GM19035 (cell line): ENCODE results near the gene C2orf74.
"Not testable (repeated sequence)": the region's sequence is repeated elsewhere in the genome, so short reads cannot be mapped to it uniquely, and the experiment has no call there.

Source experiments
- ATAC-seq: cut with Tn5 transposase; IDR thresholded peaks from one replicate; pipeline ENCODE4 v1.9.1; 2021; ENCODE audit not compliant: unreplicated experiment

Gene C2orf74

GRCh38 chr2:61172671-61173070, 10.7 kb downstream of the C2orf74 start:
- no peak for ATAC-seq

- ATAC-seq: no peak
Observed at GRCh38 chr2:61173116-61173515, 11.1 kb downstream of the C2orf74 start.

GRCh38 chr2:61175036-61175435, 13.0 kb downstream of the C2orf74 start:
- no peak for ATAC-seq

GRCh38 chr2:61176755-61177726, 15.1 kb downstream of the C2orf74 start:
- peak; percentile 77 for ATAC-seq

GRCh38 chr2:61177727-61178549, 15.9 kb downstream of the C2orf74 start:
- ATAC-seq: peak; percentile 30

GRCh38 chr2:61178603-61179545, 16.9 kb downstream of the C2orf74 start:
- ATAC-seq: no peak

- no peak for ATAC-seq
Observed at GRCh38 chr2:61179701-61180639, 18.0 kb downstream of the C2orf74 start.

- ATAC-seq: no peak
Observed at GRCh38 chr2:61180686-61181085, 18.7 kb downstream of the C2orf74 start.

- ATAC-seq: no peak
Observed at GRCh38 chr2:61181382-61182058, 19.5 kb downstream of the C2orf74 start.

GRCh38 chr2:61182059-61182383, 20.0 kb downstream of the C2orf74 start:
- ATAC-seq: no peak

GRCh38 chr2:61183795-61184194, 21.8 kb downstream of the C2orf74 start:
- ATAC-seq: no peak

- no peak for ATAC-seq
Observed at GRCh38 chr2:61184263-61184662, 22.3 kb downstream of the C2orf74 start.

- ATAC-seq: no peak
Observed at GRCh38 chr2:61185231-61185728, 23.3 kb downstream of the C2orf74 start.

GRCh38 chr2:61187085-61187484, 25.1 kb downstream of the C2orf74 start:
- ATAC-seq: no peak

GRCh38 chr2:61193670-61194561, 31.9 kb downstream of the C2orf74 start:
- no peak for ATAC-seq

- not testable (repeated sequence) for ATAC-seq
Observed at GRCh38 chr2:61194646-61195045, 32.7 kb downstream of the C2orf74 start.

- ATAC-seq: no peak
Observed at GRCh38 chr2:61196671-61197070, 34.7 kb downstream of the C2orf74 start.

- no peak for ATAC-seq
Observed at GRCh38 chr2:61205132-61205531, 43.1 kb downstream of the C2orf74 start.
